SK-N-SH (cell line): ENCODE results near the gene NXPH4.

Experiments
- CTCF ChIP-seq: fragments of 200-600 bp; sonication (generic); IDR thresholded peaks from 2 replicates; pipeline ENCODE4 v1.6.1; 2017; ENCODE audit warnings: antibody characterized with exemption, mild to moderate bottlenecking, moderate library complexity
- ELF1 ChIP-seq: IDR thresholded peaks from 2 replicates; pipeline ENCODE4 v1.4.0; 2012
- EP300 ChIP-seq, 2 experiments: IDR thresholded peaks; 2 replicates each; pipeline versions ENCODE4 v1.4.0 to v1.6.1; 2012; ENCODE audit warnings: borderline replicate concordance in 1 of 2, low read depth in 1 of 2, low read length in 1 of 2
- FOXM1 ChIP-seq: IDR thresholded peaks from 2 replicates; pipeline ENCODE4 v1.4.0; 2012; ENCODE audit warnings: low read depth, mild to moderate bottlenecking
- POLR2AphosphoS5 ChIP-seq: IDR thresholded peaks from 2 replicates; pipeline ENCODE4 v1.6.1; 2012; ENCODE audit warnings: low read depth, low read length
- RAD21 ChIP-seq: IDR thresholded peaks from 2 replicates; pipeline ENCODE4 v1.6.1; 2012; ENCODE audit warnings: mild to moderate bottlenecking, low read length
- REST ChIP-seq: IDR thresholded peaks from 2 replicates; pipeline ENCODE4 v1.6.1; 2012; ENCODE audit warnings: mild to moderate bottlenecking, low read depth, low read length, moderate library complexity
- RFX5 ChIP-seq: IDR thresholded peaks from 2 replicates; pipeline ENCODE4 v1.6.1; 2012; ENCODE audit warnings: mild to moderate bottlenecking, improper control_type of control experiment, low read length
- TAF1 ChIP-seq: IDR thresholded peaks from 2 replicates; pipeline ENCODE4 v1.6.1; 2012; ENCODE audit warnings: low read depth, mild to moderate bottlenecking, low read length, moderate library complexity, borderline replicate concordance
- ZBTB33 ChIP-seq: IDR thresholded peaks from 2 replicates; pipeline ENCODE4 v1.4.0; 2012; ENCODE audit warnings: low read depth, borderline replicate concordance
- TF ChIP-seq, protein P1 (sequence below): IDR thresholded peaks from 2 replicates; pipeline ENCODE4 v1.4.0; 2012; ENCODE audit warnings: low read depth, borderline replicate concordance

- TF ChIP-seq CTCF = no peak
- no peak for TF ChIP-seq POLR2AphosphoS5
- no peak for TF ChIP-seq RFX5
- TF ChIP-seq, protein P1, sequence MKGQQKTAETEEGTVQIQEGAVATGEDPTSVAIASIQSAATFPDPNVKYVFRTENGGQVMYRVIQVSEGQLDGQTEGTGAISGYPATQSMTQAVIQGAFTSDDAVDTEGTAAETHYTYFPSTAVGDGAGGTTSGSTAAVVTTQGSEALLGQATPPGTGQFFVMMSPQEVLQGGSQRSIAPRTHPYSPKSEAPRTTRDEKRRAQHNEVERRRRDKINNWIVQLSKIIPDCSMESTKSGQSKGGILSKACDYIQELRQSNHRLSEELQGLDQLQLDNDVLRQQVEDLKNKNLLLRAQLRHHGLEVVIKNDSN = no peak
- TF ChIP-seq REST = no peak
- TF ChIP-seq TAF1 = no peak
- no peak for TF ChIP-seq ELF1
- TF ChIP-seq EP300 (IDR thresholded peaks at IDR 0.05; ENCODE audit: borderline replicate concordance in 1 of 2, low read depth in 1 of 2, low read length in 1 of 2) = no peak
- no peak for TF ChIP-seq RAD21
- no peak for TF ChIP-seq ZBTB33
- no peak for TF ChIP-seq FOXM1
These were observed 12.5 kb downstream of the NXPH4 start for GRCh38 chr12:57229046-57229633.
